NCI-H146 (cell line): ENCODE data around the gene HOXA11.

Source experiments
- DNase-seq: peaks from one replicate; lab custom pipeline; 2025; lab: John Stamatoyannopoulos, UW

HOXA11 gene

GRCh38 chr7:27180431-27181420 lies 4.3 kb downstream of the HOXA11 start:
- no peak for DNase-seq

GRCh38 chr7:27179503-27180430 lies 5.3 kb downstream of the HOXA11 start:
- DNase-seq: no peak

- no peak for DNase-seq
Measured at GRCh38 chr7:27179030-27179429, 6.0 kb downstream of the HOXA11 start.

- no peak for DNase-seq
Measured at GRCh38 chr7:27178366-27178765, 6.7 kb downstream of the HOXA11 start.

GRCh38 chr7:27177795-27178320 lies 7.2 kb downstream of the HOXA11 start:
- DNase-seq: no peak

GRCh38 chr7:27176962-27177794 lies 7.9 kb downstream of the HOXA11 start:
- no peak for DNase-seq

GRCh38 chr7:27176524-27176845 lies 8.5 kb downstream of the HOXA11 start:
- DNase-seq: no peak

GRCh38 chr7:27175626-27176523 lies 9.2 kb downstream of the HOXA11 start:
- DNase-seq: no peak

GRCh38 chr7:27174874-27175625 lies 10.0 kb downstream of the HOXA11 start:
- DNase-seq: no peak

GRCh38 chr7:27173956-27174873 lies 10.8 kb downstream of the HOXA11 start, which contains the start of gene HOXA10:
Gene HOXA10, minus strand, starts transcription at chr7:27174320. Its CDS starts 14 bp downstream, at chr7:27174306.
- DNase-seq: peak; percentile 60

GRCh38 chr7:27173511-27173955 lies 11.5 kb downstream of the HOXA11 start:
- peak; percentile 78 for DNase-seq

- DNase-seq: peak; percentile 81
Measured at GRCh38 chr7:27172823-27173510, 12.1 kb downstream of the HOXA11 start.

GRCh38 chr7:27172315-27172774 lies 12.7 kb downstream of the HOXA11 start:
- peak; percentile 40 for DNase-seq

- no peak for DNase-seq
Measured at GRCh38 chr7:27171637-27172314, 13.3 kb downstream of the HOXA11 start.

- DNase-seq: no peak
Measured at GRCh38 chr7:27171325-27171636, 13.8 kb downstream of the HOXA11 start.

GRCh38 chr7:27170426-27171324 lies 14.4 kb downstream of the HOXA11 start:
- no peak for DNase-seq
